UCSD-AML1 (cell line): ENCODE data around the gene OR2AJ1.

Experiments used
- DNase-seq: peaks from one replicate; lab custom pipeline; 2025; ENCODE audit not compliant: unreplicated experiment; lab: John Stamatoyannopoulos, UW

The OR2AJ1 gene

DNA sequence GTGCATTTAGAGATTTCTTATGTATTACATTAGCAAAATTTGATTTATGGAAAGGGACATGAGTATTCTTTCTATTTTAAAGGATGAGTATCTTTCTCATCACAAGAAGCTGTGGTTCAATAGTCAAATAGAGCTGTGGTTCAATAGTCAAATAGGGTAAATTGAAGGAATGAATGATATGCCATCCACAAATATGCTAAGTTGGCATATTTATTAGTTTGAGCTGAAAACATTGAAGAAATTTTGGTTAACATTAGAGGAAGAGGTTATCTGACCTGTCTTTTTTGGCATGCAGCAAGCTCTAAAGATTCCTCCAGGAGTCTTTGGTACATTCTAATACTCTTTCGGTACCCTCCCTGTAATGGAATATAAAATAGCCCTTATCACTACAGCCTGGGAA lies 28.7 kb downstream of the OR2AJ1 start:
- DNase-seq = no peak

- DNase-seq = no peak
Observed at GRCh38 chr1:247961791-247962190, 37.1 kb downstream of the OR2AJ1 start.

- DNase-seq = no peak
Observed at GRCh38 chr1:247962911-247963588, 38.4 kb downstream of the OR2AJ1 start.

DNA sequence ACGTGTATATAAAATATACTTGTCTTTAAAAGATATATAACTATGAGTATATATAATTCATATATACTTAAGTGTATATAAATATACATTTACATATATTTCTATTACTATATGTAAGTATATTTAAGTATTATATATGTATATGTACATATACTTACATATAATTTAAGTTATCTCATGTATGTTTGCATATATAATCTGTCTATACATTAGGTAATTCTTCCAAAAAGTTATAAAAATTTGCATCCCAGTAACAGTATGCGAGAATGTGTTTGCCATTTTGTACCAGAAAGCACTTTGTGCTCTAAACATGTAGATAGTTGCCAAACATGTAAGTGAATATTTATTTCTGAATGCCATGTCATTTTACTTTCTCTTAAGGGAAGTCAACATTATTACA lies 40.2 kb downstream of the OR2AJ1 start, which contains the start of gene OR2AK2:
Gene OR2AK2, plus strand, starts transcription at position 301 of the 400 bp plus-strand sequence. CDS start 144 bp downstream, outside the sequence.
- no peak for DNase-seq

DNA sequence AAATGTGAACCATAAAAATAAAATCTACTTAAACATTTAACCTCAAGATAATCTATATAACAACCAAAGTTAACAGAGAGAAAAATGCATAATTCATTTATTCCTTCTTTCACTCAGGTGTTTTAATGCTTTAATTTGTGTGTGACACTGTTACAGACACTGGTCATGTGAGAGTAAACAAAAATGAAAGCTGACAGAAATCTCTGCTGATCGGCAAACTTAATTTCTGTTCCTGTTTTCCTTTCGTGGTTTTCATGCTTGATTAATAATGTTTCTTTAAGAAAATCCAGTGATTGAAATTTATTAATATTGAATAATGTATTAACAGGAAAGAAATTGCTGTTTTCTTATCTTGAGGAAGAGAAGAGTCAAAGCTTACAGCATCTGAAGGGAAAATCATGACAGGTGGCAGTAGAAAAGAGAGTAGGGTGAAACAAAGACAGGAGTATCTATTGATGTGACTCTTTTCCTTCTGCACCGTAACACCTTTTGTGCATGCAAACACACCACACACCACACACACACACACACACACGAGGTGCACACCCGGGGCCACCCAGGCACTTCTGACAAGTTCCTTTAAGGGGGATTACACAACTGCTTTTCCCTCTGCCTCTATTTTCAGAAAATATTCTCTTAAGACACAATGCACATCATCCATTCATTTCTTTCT lies 42.0 kb downstream of the OR2AJ1 start:
- DNase-seq = no peak
